ENCODE measurements around the gene CP. TPM values are rescaled to one million over a fixed set of nuclear protein-coding genes. Genes with fewer than 3 reads are reported as not detected.

CP gene
- total RNA-seq, 6 experiments from 2014 or later, result 1,086 to 3,257 (median 1,852) TPM

GRCh38 chr3:149266736-149267135 is 45.1 kb upstream of the CP start:
- DNase-seq, result no peak
- Histone ChIP-seq H3K4me3 (no peak overlapping the region), H3K27me3 (no peaks in the 10 kb centered on the region), H3K27ac (no peak overlapping the region), H3K9me3 (no peaks in the 10 kb centered on the region), H3K36me3 (no peaks in the 10 kb centered on the region), H3K4me1 (no peaks in the 10 kb centered on the region)
- ATAC-seq, result no peak
- TF ChIP-seq CTCF (IDR thresholded peaks at IDR 0.05), result no peak
- no peak for TF ChIP-seq POLR2A (IDR thresholded peaks at IDR 0.05)
- intact Hi-C loops (cut with DNase I), result loop anchor here in 1 of 2 donors (5.0 kb wide), 1 partner anchor 149 kb away; no protein-coding TSS in a partner anchor

- intact Hi-C loops (cut with DNase I), result no loop called here
Observed at GRCh38 chr3:149263856-149264255, 42.2 kb upstream of the CP start.

GRCh38 chr3:149258714-149259113 is 37.1 kb upstream of the CP start:
- Histone ChIP-seq H3K27ac (no peak overlapping the region), H3K4me1 (no peaks in the 10 kb centered on the region), H3K27me3 (no peaks in the 10 kb centered on the region), H3K9me3 (no peaks in the 10 kb centered on the region), H3K4me3 (no peak overlapping the region), H3K36me3 (no peaks in the 10 kb centered on the region)
- WGBS (ENCODE audit: insufficient coverage, low coverage, low lambda C conversion rate, missing lambda C conversion rate), result no CpG with 5 or more reads among the region's 4 CpGs
- peak in 2 of 4 donors; percentile 24 for ATAC-seq
- intact Hi-C loops (cut with DNase I), result no loop called here
- DNase-seq, result no peak
- TF ChIP-seq CTCF (IDR thresholded peaks at IDR 0.05) (no peak), POLR2A (IDR thresholded peaks at IDR 0.05) (no peak)

More at GRCh38 chr3:149263856-149264255, 42.2 kb upstream of the CP start:
- DNase-seq (no peak), ATAC-seq (no peak)
- H3K36me3 ChIP-seq, result no peaks in the 10 kb centered on the region
- H3K4me1 ChIP-seq, result no peaks in the 10 kb centered on the region
- TF ChIP-seq CTCF (IDR thresholded peaks at IDR 0.05), result no peak
- no peak for TF ChIP-seq POLR2A (IDR thresholded peaks at IDR 0.05)
- no peak overlapping the region for H3K27ac ChIP-seq
- no peaks in the 10 kb centered on the region for H3K27me3 ChIP-seq
- H3K4me3 ChIP-seq, result no peak overlapping the region
- WGBS (ENCODE audit: insufficient coverage, low coverage, low lambda C conversion rate, missing lambda C conversion rate), result 62% methylated on average over 1 of the region's 1 CpG
- H3K9me3 ChIP-seq, result no peaks in the 10 kb centered on the region

GRCh38 chr3:149258298-149258697 is 36.7 kb upstream of the CP start:
- 56% methylated on average over 2 of the region's 3 CpGs for WGBS (ENCODE audit: insufficient coverage, low coverage, low lambda C conversion rate, missing lambda C conversion rate)
- intact Hi-C loops (cut with DNase I), result no loop called here
- H3K27ac ChIP-seq, result no peak overlapping the region
- no peaks in the 10 kb centered on the region for H3K36me3 ChIP-seq
- TF ChIP-seq POLR2A (IDR thresholded peaks at IDR 0.05) (no peak), CTCF (IDR thresholded peaks at IDR 0.05) (no peak)
- H3K4me3 ChIP-seq, result no peak overlapping the region
- DNase-seq (peak in 2 of 3 donors; percentile 52 to 53), ATAC-seq (peak; percentile 59 to 80 (median 73))
- H3K4me1 ChIP-seq, result no peaks in the 10 kb centered on the region
- H3K9me3 ChIP-seq, result no peaks in the 10 kb centered on the region
- no peaks in the 10 kb centered on the region for H3K27me3 ChIP-seq

GRCh38 chr3:149252272-149252671 is 30.6 kb upstream of the CP start:
- Histone ChIP-seq H3K4me3 (no peak overlapping the region), H3K9me3 (no peaks in the 10 kb centered on the region), H3K27ac (no peak overlapping the region), H3K27me3 (no peaks in the 10 kb centered on the region), H3K36me3 (no peaks in the 10 kb centered on the region), H3K4me1 (no peaks in the 10 kb centered on the region)
- 53% methylated on average over 2 of the region's 2 CpGs for WGBS (ENCODE audit: insufficient coverage, low coverage, low lambda C conversion rate, missing lambda C conversion rate)
- TF ChIP-seq CTCF (IDR thresholded peaks at IDR 0.05) (no peak), POLR2A (IDR thresholded peaks at IDR 0.05) (no peak)
- no peak for ATAC-seq
- intact Hi-C loops (cut with DNase I), result no loop called here
- DNase-seq, result no peak

All from right lobe of liver (tissue), 6 donors.